ENCODE measurements around the gene BPIFA1. TPM values are rescaled to one million over a fixed set of nuclear protein-coding genes. Genes with fewer than 3 reads are reported as not detected.

The BPIFA1 gene
- total and polyA plus RNA-seq, 2 experiments from 2014 or later: not detected

DNA sequence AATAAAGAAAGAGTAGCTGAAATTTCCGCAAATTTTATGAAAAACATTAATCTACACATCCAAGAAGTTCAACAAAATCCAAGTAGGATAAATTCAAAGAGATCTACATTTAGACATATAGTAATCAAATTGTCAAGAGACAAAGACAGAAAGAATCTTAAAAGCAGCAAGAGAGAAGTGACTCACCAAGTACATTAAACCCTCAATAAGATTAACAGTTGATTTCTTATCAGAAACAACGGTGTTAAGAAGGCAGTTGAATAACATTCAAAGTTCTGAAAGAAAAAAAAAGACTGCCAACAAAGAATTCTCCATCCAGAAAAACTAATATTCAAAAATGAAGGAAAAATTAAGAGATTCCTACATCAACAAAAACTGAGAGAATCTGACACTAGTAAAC is 19.2 kb downstream of the BPIFA1 start:
- no peak overlapping the region for H3K27ac Mint-ChIP-seq
- H3K79me2 ChIP-seq (replicated peaks; ENCODE audit: insufficient read depth): no peaks in the 10 kb centered on the region
- H2AFZ ChIP-seq: no peak overlapping the region
- H3K36me3 Mint-ChIP-seq (ENCODE audit: low read depth): no peaks in the 10 kb centered on the region
- no peak for TF ChIP-seq JUNB (IDR thresholded peaks at IDR 0.05; ENCODE audit: unreplicated experiment)
- no peak for TF ChIP-seq POLR2AphosphoS5 (IDR thresholded peaks at IDR 0.05; ENCODE audit: low read depth)
- TF ChIP-seq STAT1 (IDR thresholded peaks at IDR 0.05; ENCODE audit: unreplicated experiment): no peak
- TF ChIP-seq ZNF331 (CRISPR knock-in tag; IDR thresholded peaks at IDR 0.05; ENCODE audit: low read depth): no peak
- no peak for TF ChIP-seq REST (IDR thresholded peaks at IDR 0.05; ENCODE audit: unreplicated experiment)
- TF ChIP-seq, protein P1, sequence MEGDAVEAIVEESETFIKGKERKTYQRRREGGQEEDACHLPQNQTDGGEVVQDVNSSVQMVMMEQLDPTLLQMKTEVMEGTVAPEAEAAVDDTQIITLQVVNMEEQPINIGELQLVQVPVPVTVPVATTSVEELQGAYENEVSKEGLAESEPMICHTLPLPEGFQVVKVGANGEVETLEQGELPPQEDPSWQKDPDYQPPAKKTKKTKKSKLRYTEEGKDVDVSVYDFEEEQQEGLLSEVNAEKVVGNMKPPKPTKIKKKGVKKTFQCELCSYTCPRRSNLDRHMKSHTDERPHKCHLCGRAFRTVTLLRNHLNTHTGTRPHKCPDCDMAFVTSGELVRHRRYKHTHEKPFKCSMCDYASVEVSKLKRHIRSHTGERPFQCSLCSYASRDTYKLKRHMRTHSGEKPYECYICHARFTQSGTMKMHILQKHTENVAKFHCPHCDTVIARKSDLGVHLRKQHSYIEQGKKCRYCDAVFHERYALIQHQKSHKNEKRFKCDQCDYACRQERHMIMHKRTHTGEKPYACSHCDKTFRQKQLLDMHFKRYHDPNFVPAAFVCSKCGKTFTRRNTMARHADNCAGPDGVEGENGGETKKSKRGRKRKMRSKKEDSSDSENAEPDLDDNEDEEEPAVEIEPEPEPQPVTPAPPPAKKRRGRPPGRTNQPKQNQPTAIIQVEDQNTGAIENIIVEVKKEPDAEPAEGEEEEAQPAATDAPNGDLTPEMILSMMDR (conservative IDR thresholded peaks at IDR 0.05; ENCODE audit: low read depth in 2 of 2): no peak
- no peak for TF ChIP-seq EZH2 (IDR thresholded peaks at IDR 0.05; ENCODE audit: low read depth, unreplicated experiment)
- no peak for TF ChIP-seq NANOG (IDR thresholded peaks at IDR 0.05; ENCODE audit: borderline replicate concordance)
- no peak for TF ChIP-seq EZH2phosphoT487 (IDR thresholded peaks at IDR 0.05; ENCODE audit: unreplicated experiment)
- TF ChIP-seq ETS1 (IDR thresholded peaks at IDR 0.05): no peak
- TF ChIP-seq ZNF114 (CRISPR knock-in tag; IDR thresholded peaks at IDR 0.05): no peak
- no peak for TF ChIP-seq ZNF462 (CRISPR knock-in tag; IDR thresholded peaks at IDR 0.05)
- TF ChIP-seq CREB1 (CRISPR knock-in tag; IDR thresholded peaks at IDR 0.05; ENCODE audit: low read depth): no peak
- ATAC-seq (no peak), DNase-seq (ENCODE audit: low spot score) (no peak)
- H3K4me1 ChIP-seq (ENCODE audit: insufficient read depth): no peaks in the 10 kb centered on the region
- H3F3A ChIP-seq (replicated peaks; ENCODE audit: low read depth): no peaks in the 10 kb centered on the region
- no peaks in the 10 kb centered on the region for H3K27me3 ChIP-seq (ENCODE audit: insufficient read depth)
- H3K4me3 Mint-ChIP-seq: no peak overlapping the region
- H3K4me1 Mint-ChIP-seq: no peaks in the 10 kb centered on the region
- H4K20me1 ChIP-seq (replicated peaks; ENCODE audit: insufficient read depth): no peaks in the 10 kb centered on the region
- no peak overlapping the region for H3K4me3 ChIP-seq
- no peaks in the 10 kb centered on the region for H3K9me2 ChIP-seq (ENCODE audit: insufficient read depth)
- no peak overlapping the region for H3K4me2 ChIP-seq
- peaks cover 3% of the 10 kb centered on the region for H3K27me3 Mint-ChIP-seq (ENCODE audit: insufficient read depth, low read depth, poor library complexity)
- no peaks in the 10 kb centered on the region for H3K9me3 Mint-ChIP-seq
- no peaks in the 10 kb centered on the region for H3K36me3 ChIP-seq (ENCODE audit: insufficient read depth)
- no peak overlapping the region for H3K27ac ChIP-seq (ENCODE audit: low read depth)

All from GM23338 (cell line).